ENCODE data around the gene MIEN1.
"Not testable (repeated sequence)": the region's sequence is repeated elsewhere in the genome, so short reads cannot be mapped to it uniquely, and the experiment has no call there.

Gene MIEN1

GRCh38 chr17:39755554-39756379 lies 25.4 kb upstream of the MIEN1 start:
- DNase-seq (ENCODE audit: low read depth), result peak; percentile 56

- no peak for DNase-seq (ENCODE audit: low read depth)
These were observed 24.7 kb upstream of the MIEN1 start for GRCh38 chr17:39754958-39755553.

GRCh38 chr17:39754161-39754957 lies 24.0 kb upstream of the MIEN1 start:
- DNase-seq (ENCODE audit: low read depth), result peak; percentile 95

- peak; percentile 64 for DNase-seq (ENCODE audit: low read depth)
These were observed 23.3 kb upstream of the MIEN1 start for GRCh38 chr17:39753514-39754160.

GRCh38 chr17:39752241-39752881 lies 22.0 kb upstream of the MIEN1 start:
- DNase-seq (ENCODE audit: low read depth), result no peak

GRCh38 chr17:39751637-39752036 lies 21.3 kb upstream of the MIEN1 start:
- no peak for DNase-seq (ENCODE audit: low read depth)

- DNase-seq (ENCODE audit: low read depth), result no peak
These were observed 20.7 kb upstream of the MIEN1 start for GRCh38 chr17:39751016-39751543.

- DNase-seq (ENCODE audit: low read depth), result no peak
These were observed 20.0 kb upstream of the MIEN1 start for GRCh38 chr17:39750131-39751015.

GRCh38 chr17:39748444-39749034 lies 18.2 kb upstream of the MIEN1 start:
- not testable (repeated sequence) for DNase-seq (ENCODE audit: low read depth)

- no peak for DNase-seq (ENCODE audit: low read depth)
These were observed 17.4 kb upstream of the MIEN1 start for GRCh38 chr17:39747745-39748144.

GRCh38 chr17:39746145-39746461 lies 15.8 kb upstream of the MIEN1 start:
- no peak for DNase-seq (ENCODE audit: low read depth)

- DNase-seq (ENCODE audit: low read depth), result no peak
These were observed 15.2 kb upstream of the MIEN1 start for GRCh38 chr17:39745335-39746144.

- DNase-seq (ENCODE audit: low read depth), result no peak
These were observed 14.5 kb upstream of the MIEN1 start for GRCh38 chr17:39744836-39745215.

- DNase-seq (ENCODE audit: low read depth), result no peak
These were observed 13.9 kb upstream of the MIEN1 start for GRCh38 chr17:39744075-39744835.

- no peak for DNase-seq (ENCODE audit: low read depth)
These were observed 12.6 kb upstream of the MIEN1 start for GRCh38 chr17:39742856-39743436.

GRCh38 chr17:39742126-39742855 lies 12.0 kb upstream of the MIEN1 start:
- no peak for DNase-seq (ENCODE audit: low read depth)

- DNase-seq (ENCODE audit: low read depth), result no peak
These were observed 10.2 kb upstream of the MIEN1 start for GRCh38 chr17:39740357-39741111.
